Muscle layer of colon (tissue), 2 donors: ENCODE measurements around the gene JRKL.
"Not testable (repeated sequence)": the region's sequence is repeated elsewhere in the genome, so short reads cannot be mapped to it uniquely, and the experiment has no call there.

Source experiments
- H3K27ac ChIP-seq: one replicate; pipeline ENCODE4 v1.7.0; 2013; ENCODE audit warnings: low read depth, mild to moderate bottlenecking, low read length, moderate library complexity
- H3K27me3 ChIP-seq, 2 donors: one replicate each; pipeline ENCODE4 v1.7.0; 2013; ENCODE audit warnings: low read length in 2 of 2, mild to moderate bottlenecking in 2 of 2; ENCODE audit not compliant: insufficient read depth in 2 of 2, control insufficient read depth in 1 of 2
- H3K36me3 ChIP-seq: one replicate; pipeline ENCODE4 v1.7.0; 2013; ENCODE audit warnings: mild to moderate bottlenecking, low read length; ENCODE audit not compliant: insufficient read depth
- H3K4me1 ChIP-seq: one replicate; pipeline ENCODE4 v1.7.0; 2013; ENCODE audit warnings: mild to moderate bottlenecking, low read length; ENCODE audit not compliant: insufficient read depth
- H3K4me3 ChIP-seq, 2 donors: one replicate each; pipeline ENCODE4 v1.7.0; 2013; ENCODE audit warnings: low read length in 2 of 2, low read depth in 1 of 2, mild to moderate bottlenecking in 1 of 2, moderate library complexity in 1 of 2
- H3K9ac ChIP-seq: one replicate; pipeline ENCODE4 v1.7.0; 2013; ENCODE audit warnings: low read length
- H3K9me3 ChIP-seq: one replicate; pipeline ENCODE4 v1.7.0; 2013; ENCODE audit warnings: mild to moderate bottlenecking, low read length
- donor health status: abdominal sarcoma.
- donor health status: Adenocarcinoma of cecum.

JRKL gene

GRCh38 chr11:96397863-96398262, 8.1 kb downstream of the JRKL start:
- Histone ChIP-seq H3K4me3 (no peak overlapping the region), H3K27ac (no peak overlapping the region), H3K9ac (no peak overlapping the region), H3K27me3 (no peaks in the 10 kb centered on the region), H3K9me3 (no peaks in the 10 kb centered on the region), H3K4me1 (no peaks in the 10 kb centered on the region), H3K36me3 (no peaks in the 10 kb centered on the region)

- Histone ChIP-seq H3K36me3 (no peaks in the 10 kb centered on the region), H3K4me1 (no peaks in the 10 kb centered on the region), H3K9me3 (no peaks in the 10 kb centered on the region), H3K27me3 (no peaks in the 10 kb centered on the region), H3K27ac (no peak overlapping the region), H3K4me3 (no peak overlapping the region), H3K9ac (no peak overlapping the region)
These were observed 10.9 kb downstream of the JRKL start for GRCh38 chr11:96400697-96401096.

GRCh38 chr11:96411412-96411811, 21.6 kb downstream of the JRKL start:
- H3K4me1 ChIP-seq, H3K9me3 ChIP-seq, H3K4me3 ChIP-seq, H3K36me3 ChIP-seq, H3K27me3 ChIP-seq, H3K9ac ChIP-seq, H3K27ac ChIP-seq: not testable (repeated sequence)

- Histone ChIP-seq H3K9me3 (no peaks in the 10 kb centered on the region), H3K27ac (no peak overlapping the region), H3K4me3 (no peak overlapping the region), H3K27me3 (no peaks in the 10 kb centered on the region), H3K4me1 (no peaks in the 10 kb centered on the region), H3K9ac (no peak overlapping the region), H3K36me3 (no peaks in the 10 kb centered on the region)
These were observed 23.1 kb downstream of the JRKL start for GRCh38 chr11:96412761-96413381.

GRCh38 chr11:96413408-96413807, 23.6 kb downstream of the JRKL start:
- no peaks in the 10 kb centered on the region for H3K9me3 ChIP-seq
- no peak overlapping the region for H3K9ac ChIP-seq
- no peak overlapping the region for H3K27ac ChIP-seq
- H3K4me3 ChIP-seq, result no peak overlapping the region
- H3K4me1 ChIP-seq, result no peaks in the 10 kb centered on the region
- H3K36me3 ChIP-seq, result no peaks in the 10 kb centered on the region
- H3K27me3 ChIP-seq, result no peaks in the 10 kb centered on the region

GRCh38 chr11:96424693-96425092, 34.9 kb downstream of the JRKL start:
- Histone ChIP-seq H3K9me3 (no peaks in the 10 kb centered on the region), H3K27ac (no peak overlapping the region), H3K4me3 (no peak overlapping the region), H3K27me3 (no peaks in the 10 kb centered on the region), H3K9ac (no peak overlapping the region), H3K36me3 (no peaks in the 10 kb centered on the region), H3K4me1 (no peaks in the 10 kb centered on the region)

GRCh38 chr11:96430668-96431067, 40.9 kb downstream of the JRKL start:
- H3K36me3 ChIP-seq, result no peaks in the 10 kb centered on the region
- H3K9me3 ChIP-seq, result no peaks in the 10 kb centered on the region
- no peak overlapping the region for H3K27ac ChIP-seq
- no peaks in the 10 kb centered on the region for H3K4me1 ChIP-seq
- no peak overlapping the region for H3K4me3 ChIP-seq
- H3K9ac ChIP-seq, result no peak overlapping the region
- no peaks in the 10 kb centered on the region for H3K27me3 ChIP-seq

- not testable (repeated sequence) for H3K9ac ChIP-seq, H3K4me3 ChIP-seq, H3K9me3 ChIP-seq, H3K27ac ChIP-seq, H3K27me3 ChIP-seq, H3K4me1 ChIP-seq, H3K36me3 ChIP-seq
These were observed 42.8 kb downstream of the JRKL start for GRCh38 chr11:96432654-96433053.
